H1 (cell line): ENCODE data around the gene NTN5. TPM values are rescaled to one million over a fixed set of nuclear protein-coding genes. Genes with fewer than 3 reads are reported as not detected.

ENCODE experiments used
- BACH1 ChIP-seq: IDR thresholded peaks from 2 replicates; pipeline ENCODE4 v1.6.1; 2012; ENCODE audit warnings: low read length, improper control_type of control experiment
- CBX8 ChIP-seq: fragments of 300-800, 300-1000 bp; sonication (generic); IDR thresholded peaks from 2 replicates; pipeline ENCODE4 v1.7.1; 2016; ENCODE audit warnings: low read depth, low read length, borderline replicate concordance
- CEBPB ChIP-seq: IDR thresholded peaks from 2 replicates; pipeline ENCODE4 v1.6.1; 2012; ENCODE audit warnings: low read depth, low read length
- CTBP2 ChIP-seq: IDR thresholded peaks from 2 replicates; pipeline ENCODE4 v1.7.0; 2011; ENCODE audit warnings: borderline replicate concordance, mild to moderate bottlenecking, moderate library complexity, mixed read lengths, low read length; ENCODE audit not compliant: insufficient read depth, insufficient read length
- EP300 ChIP-seq, 2 experiments: IDR thresholded peaks; 1 replicate in 1 of 2; 2 replicates in 1 of 2; pipeline ENCODE4 v1.6.1; 2011 to 2012; ENCODE audit warnings: low read depth in 2 of 2, low read length in 2 of 2, mild to moderate bottlenecking in 2 of 2, borderline replicate concordance in 1 of 2, inconsistent platforms in 1 of 2, moderate library complexity in 1 of 2
- JUN ChIP-seq: IDR thresholded peaks from 2 replicates; pipeline ENCODE4 v1.6.1; 2011; ENCODE audit warnings: low read depth, mild to moderate bottlenecking, improper control_type of control experiment, low read length
- KDM4A ChIP-seq: IDR thresholded peaks from one replicate; pipeline ENCODE4 v1.7.1; 2012; ENCODE audit warnings: low read depth, mild to moderate bottlenecking, moderate library complexity, low read length, inconsistent platforms; ENCODE audit not compliant: severe bottlenecking
- KDM5A ChIP-seq: fragments of 200-600 bp; IDR thresholded peaks from 2 replicates; pipeline ENCODE4 v1.7.1; 2012; ENCODE audit warnings: mild to moderate bottlenecking, low read length, inconsistent platforms, mixed read lengths
- NANOG ChIP-seq: IDR thresholded peaks from 2 replicates; pipeline ENCODE4 v1.6.1; 2011; ENCODE audit warnings: low read length, low read depth, mild to moderate bottlenecking, inconsistent platforms; ENCODE audit not compliant: insufficient read depth, poor library complexity, severe bottlenecking
- PHF8 ChIP-seq: fragments of 200-600 bp; sonication (generic); conservative IDR thresholded peaks from 2 replicates; pipeline ENCODE4 v1.7.1; 2012; ENCODE audit warnings: low read depth, mild to moderate bottlenecking, inconsistent platforms, low read length, moderate library complexity
- POU5F1 ChIP-seq: IDR thresholded peaks from 2 replicates; pipeline ENCODE4 v1.6.1; 2011; ENCODE audit warnings: low read depth, mild to moderate bottlenecking, low read length, moderate library complexity
- RAD21 ChIP-seq, 2 experiments: IDR thresholded peaks in 1 of 2; conservative IDR thresholded peaks in 1 of 2; 2 replicates each; pipeline ENCODE4 v1.6.1; 2011; ENCODE audit warnings: low read depth in 2 of 2, low read length in 2 of 2, improper control_type of control experiment in 1 of 2, inconsistent platforms in 1 of 2, mild to moderate bottlenecking in 1 of 2, moderate library complexity in 1 of 2
- RNF2 ChIP-seq: fragments of 200-900, 300-1000 bp; sonication (generic); IDR thresholded peaks from 2 replicates; pipeline ENCODE4 v1.7.1; 2016; ENCODE audit warnings: borderline replicate concordance, low read depth, mild to moderate bottlenecking, antibody characterized with exemption, low read length; ENCODE audit not compliant: poor library complexity, severe bottlenecking; ENCODE audit errors: missing control alignments
- SAP30 ChIP-seq: fragments of 300-600 bp; sonication (generic); IDR thresholded peaks from 2 replicates; pipeline ENCODE4 v1.7.1; 2012; ENCODE audit warnings: low read length, moderate library complexity, mild to moderate bottlenecking, inconsistent platforms; ENCODE audit not compliant: insufficient read depth, insufficient replicate concordance
- SIRT6 ChIP-seq: IDR thresholded peaks from one replicate; pipeline ENCODE4 v1.7.1; 2012; ENCODE audit warnings: low read length, inconsistent platforms
- TAF7 ChIP-seq: optimal IDR thresholded peaks from 2 replicates; pipeline ENCODE3; 2011; ENCODE audit warnings: low read depth, mild to moderate bottlenecking, inconsistent platforms, low read length, moderate library complexity, borderline replicate concordance
- TCF12 ChIP-seq: IDR thresholded peaks from 2 replicates; pipeline ENCODE4 v1.6.1; 2011; ENCODE audit warnings: low read depth, mild to moderate bottlenecking, low read length
- ZNF274 ChIP-seq: IDR thresholded peaks from 2 replicates; pipeline ENCODE4 v1.7.0; 2012; ENCODE audit warnings: low read length, borderline replicate concordance; ENCODE audit errors: extremely low read depth
- polyA plus RNA-seq, 7 experiments: library from polyadenylated mRNA; depleted of rRNA in 3 of 7; stranded (reverse) in 5 of 7; unstranded in 2 of 7; fragments of >200 nt in 5 of 7; fragments of 200-250 nt in 2 of 7; gene quantifications; 1 replicate in 5 of 7; 2 replicates in 1 of 7; 4 replicates in 1 of 7; pipeline versions ENCODE4 v1.2.1 to v1.2.3, GENCODE V29; 2011 to 2013; ENCODE audit warnings: missing spikeins in 2 of 7, mixed read lengths in 2 of 7
- total RNA-seq: library from RNA; stranded (reverse); fragmentation: NEBNext Ultra II Directional; extraction: Animal tissue kit (Norgen Biotek cat#: 25700); gene quantifications from 2 replicates; pipeline ENCODE4 v1.2.1, GENCODE V29; 2021
- TF ChIP-seq, protein P1 (sequence below), 3 experiments: IDR thresholded peaks; 1 replicate in 2 of 3; 2 replicates in 1 of 3; pipeline versions ENCODE4 v1.5.1 to v1.6.1; 2011; ENCODE audit warnings: low read length in 3 of 3, mild to moderate bottlenecking in 3 of 3, inconsistent platforms in 2 of 3, low read depth in 1 of 3, moderate library complexity in 1 of 3; ENCODE audit not compliant: insufficient read depth in 1 of 3; ENCODE audit errors: control extremely low read depth in 1 of 3

NTN5 gene
- total and polyA plus RNA-seq, 2 of the 8 experiments (the other 6 are each of a cell fraction or from before 2014, with no cell fraction given): 0.47 to 0.85 TPM

- TF ChIP-seq, protein P1, sequence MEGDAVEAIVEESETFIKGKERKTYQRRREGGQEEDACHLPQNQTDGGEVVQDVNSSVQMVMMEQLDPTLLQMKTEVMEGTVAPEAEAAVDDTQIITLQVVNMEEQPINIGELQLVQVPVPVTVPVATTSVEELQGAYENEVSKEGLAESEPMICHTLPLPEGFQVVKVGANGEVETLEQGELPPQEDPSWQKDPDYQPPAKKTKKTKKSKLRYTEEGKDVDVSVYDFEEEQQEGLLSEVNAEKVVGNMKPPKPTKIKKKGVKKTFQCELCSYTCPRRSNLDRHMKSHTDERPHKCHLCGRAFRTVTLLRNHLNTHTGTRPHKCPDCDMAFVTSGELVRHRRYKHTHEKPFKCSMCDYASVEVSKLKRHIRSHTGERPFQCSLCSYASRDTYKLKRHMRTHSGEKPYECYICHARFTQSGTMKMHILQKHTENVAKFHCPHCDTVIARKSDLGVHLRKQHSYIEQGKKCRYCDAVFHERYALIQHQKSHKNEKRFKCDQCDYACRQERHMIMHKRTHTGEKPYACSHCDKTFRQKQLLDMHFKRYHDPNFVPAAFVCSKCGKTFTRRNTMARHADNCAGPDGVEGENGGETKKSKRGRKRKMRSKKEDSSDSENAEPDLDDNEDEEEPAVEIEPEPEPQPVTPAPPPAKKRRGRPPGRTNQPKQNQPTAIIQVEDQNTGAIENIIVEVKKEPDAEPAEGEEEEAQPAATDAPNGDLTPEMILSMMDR (IDR thresholded peaks at IDR 0.05; ENCODE audit: control extremely low read depth in 1 of 3, insufficient read depth in 1 of 3, low read depth in 1 of 3, low read length in 3 of 3): peak; percentile 68 to 95 (median 84)
- TF ChIP-seq SIRT6: no peak
- no peak for TF ChIP-seq KDM5A
- peak; percentile 36 for TF ChIP-seq SAP30
- no peak for TF ChIP-seq RNF2
- TF ChIP-seq NANOG: no peak
- TF ChIP-seq KDM4A: no peak
- TF ChIP-seq BACH1: no peak
- no peak for TF ChIP-seq EP300 (IDR thresholded peaks at IDR 0.05; ENCODE audit: borderline replicate concordance in 1 of 2, low read depth in 2 of 2, low read length in 2 of 2)
- TF ChIP-seq PHF8: no peak
- no peak for TF ChIP-seq CEBPB
- TF ChIP-seq POU5F1: no peak
- no peak for TF ChIP-seq CBX8
- no peak for TF ChIP-seq ZNF274
- peak; percentile 75 to 84 for TF ChIP-seq RAD21 (IDR thresholded peaks at IDR 0.05 in 1 of 2, conservative IDR thresholded peaks at IDR 0.05 in 1 of 2; ENCODE audit: low read depth in 2 of 2, low read length in 2 of 2)
- no peak for TF ChIP-seq JUN
- TF ChIP-seq TCF12: no peak
- TF ChIP-seq TAF7: no peak
- TF ChIP-seq CTBP2: no peak
Observed at GRCh38 chr19:48674921-48675824, 2.4 kb upstream of the NTN5 start (continued).
